OCI-LY7 (cell line): ENCODE results near the gene KCNA1.

Source experiments
- EZH2phosphoT487 ChIP-seq: fragments of 200-600 bp; sonication (generic); IDR thresholded peaks from 2 replicates; pipeline ENCODE4 v1.6.1; 2018; ENCODE audit warnings: low read depth, borderline replicate concordance, mild to moderate bottlenecking, mixed run types, antibody characterized with exemption, low read length, moderate library complexity, mixed read lengths
- TF ChIP-seq, protein P1 (sequence below): fragments of 200-600 bp; sonication (generic); conservative IDR thresholded peaks from 2 replicates; pipeline ENCODE4 v1.5.1; 2014; ENCODE audit warnings: mild to moderate bottlenecking, antibody characterized with exemption, low read length, moderate library complexity, mixed read lengths

DNA sequence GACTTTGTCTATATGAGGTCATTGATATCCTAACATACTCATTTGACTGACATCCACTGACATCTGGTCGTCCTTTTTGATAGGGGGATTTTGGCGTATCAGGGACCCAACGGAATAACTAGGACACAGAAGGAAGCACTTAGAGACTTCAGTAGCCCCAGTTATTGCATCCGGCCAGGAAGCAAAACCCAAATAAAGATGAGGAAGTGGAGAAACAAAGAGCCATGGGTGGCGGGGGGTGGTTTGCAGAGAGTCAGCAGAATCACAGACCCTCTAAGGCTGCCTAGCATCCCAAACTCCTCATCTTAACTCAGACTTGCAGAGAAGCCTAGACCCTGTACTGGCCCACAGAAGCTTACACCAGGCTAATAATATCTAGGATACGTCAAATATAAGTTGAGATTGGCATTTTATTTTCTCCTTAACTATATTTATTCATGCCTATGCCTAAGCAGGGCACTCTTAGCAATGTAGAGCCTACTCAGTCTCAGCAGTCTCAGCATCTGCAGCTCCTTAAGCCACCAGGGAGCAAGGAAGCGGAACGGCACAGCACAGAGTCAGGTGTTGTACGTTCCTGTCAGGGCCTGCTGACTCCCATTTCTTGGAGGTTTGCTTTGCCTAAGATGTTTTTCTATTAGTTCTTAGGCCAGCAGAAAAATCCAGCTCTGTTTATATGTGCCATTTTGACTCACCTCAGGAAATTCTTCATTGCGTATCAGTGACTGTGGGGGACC, 45.1 kb downstream of the KCNA1 start:
- TF ChIP-seq, protein P1, sequence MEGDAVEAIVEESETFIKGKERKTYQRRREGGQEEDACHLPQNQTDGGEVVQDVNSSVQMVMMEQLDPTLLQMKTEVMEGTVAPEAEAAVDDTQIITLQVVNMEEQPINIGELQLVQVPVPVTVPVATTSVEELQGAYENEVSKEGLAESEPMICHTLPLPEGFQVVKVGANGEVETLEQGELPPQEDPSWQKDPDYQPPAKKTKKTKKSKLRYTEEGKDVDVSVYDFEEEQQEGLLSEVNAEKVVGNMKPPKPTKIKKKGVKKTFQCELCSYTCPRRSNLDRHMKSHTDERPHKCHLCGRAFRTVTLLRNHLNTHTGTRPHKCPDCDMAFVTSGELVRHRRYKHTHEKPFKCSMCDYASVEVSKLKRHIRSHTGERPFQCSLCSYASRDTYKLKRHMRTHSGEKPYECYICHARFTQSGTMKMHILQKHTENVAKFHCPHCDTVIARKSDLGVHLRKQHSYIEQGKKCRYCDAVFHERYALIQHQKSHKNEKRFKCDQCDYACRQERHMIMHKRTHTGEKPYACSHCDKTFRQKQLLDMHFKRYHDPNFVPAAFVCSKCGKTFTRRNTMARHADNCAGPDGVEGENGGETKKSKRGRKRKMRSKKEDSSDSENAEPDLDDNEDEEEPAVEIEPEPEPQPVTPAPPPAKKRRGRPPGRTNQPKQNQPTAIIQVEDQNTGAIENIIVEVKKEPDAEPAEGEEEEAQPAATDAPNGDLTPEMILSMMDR = no peak
- no peak for TF ChIP-seq EZH2phosphoT487
